ENCODE data around the gene ACBD4.

ACBD4 gene

DNA sequence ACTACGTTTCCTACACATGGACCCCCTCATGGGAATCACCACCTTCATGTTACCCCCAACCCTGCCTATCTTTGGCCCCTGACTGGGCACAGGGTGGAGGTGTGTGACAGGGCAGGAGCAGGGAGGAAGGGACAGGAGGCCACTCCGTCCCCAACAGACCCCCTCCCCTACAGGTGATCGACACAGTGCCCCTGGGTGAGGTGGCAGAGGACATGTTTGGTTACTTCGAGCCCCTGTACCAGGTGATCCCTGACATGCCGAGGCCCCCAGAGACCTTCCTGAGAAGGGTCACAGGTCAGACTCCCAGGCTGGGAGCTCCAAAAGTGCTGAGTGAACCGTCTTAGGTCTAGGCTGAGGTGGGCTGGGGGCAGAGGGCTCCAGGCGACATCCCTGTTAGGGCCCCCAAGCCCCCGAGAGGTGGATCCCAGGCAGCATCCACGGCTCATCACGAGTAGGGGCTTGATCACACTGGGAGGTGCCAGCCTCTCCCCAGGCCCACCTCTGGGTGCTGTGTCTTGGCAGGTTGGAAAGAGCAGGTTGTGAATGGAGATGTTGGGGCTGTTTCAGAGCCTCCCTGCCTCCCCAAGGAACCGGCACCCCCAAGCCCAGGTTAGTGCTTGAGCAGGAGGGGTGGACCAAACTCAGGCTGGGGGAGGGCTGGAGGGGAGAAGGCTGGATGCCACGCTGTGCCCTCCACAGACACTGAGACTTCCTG, 1.5 kb downstream of the ACBD4 start:
- DNase-seq (ENCODE audit: low spot score) = peak; percentile 6

DNA sequence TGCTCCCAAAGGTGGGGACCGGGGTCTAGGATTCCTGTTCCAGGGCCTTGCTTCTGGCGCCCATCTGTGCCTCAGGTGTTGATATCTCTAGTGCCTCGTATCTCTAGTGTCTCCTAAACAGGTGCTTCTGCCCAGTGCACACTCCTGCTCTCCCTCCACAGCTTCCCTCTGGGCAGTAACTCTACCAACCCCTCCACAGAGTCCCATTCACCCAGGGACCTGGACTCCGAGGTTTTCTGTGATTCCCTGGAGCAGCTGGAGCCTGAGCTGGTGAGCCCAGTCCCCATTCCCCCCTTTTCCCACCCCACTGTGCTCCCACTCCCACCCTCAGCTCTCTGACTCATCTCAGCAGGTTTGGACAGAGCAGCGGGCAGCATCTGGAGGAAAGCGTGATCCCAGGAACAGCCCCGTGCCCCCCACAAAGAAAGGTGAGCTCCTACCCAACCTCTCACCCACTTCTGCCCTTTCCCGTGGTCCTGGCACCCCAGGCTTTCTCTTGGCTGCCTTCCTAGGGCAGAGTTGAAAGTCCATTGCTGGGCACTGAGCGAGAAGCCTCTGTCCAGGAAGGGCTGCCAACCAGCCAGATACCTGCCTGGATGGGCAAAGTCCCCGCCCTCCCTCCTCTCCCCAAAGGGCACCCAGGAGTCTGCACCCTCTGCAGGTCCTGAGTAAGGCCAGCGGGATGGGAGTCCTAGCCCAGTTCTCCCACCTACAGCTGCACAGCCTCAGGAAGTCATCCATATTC, 2.2 kb downstream of the ACBD4 start:
- no peak for DNase-seq (ENCODE audit: low spot score)

DNA sequence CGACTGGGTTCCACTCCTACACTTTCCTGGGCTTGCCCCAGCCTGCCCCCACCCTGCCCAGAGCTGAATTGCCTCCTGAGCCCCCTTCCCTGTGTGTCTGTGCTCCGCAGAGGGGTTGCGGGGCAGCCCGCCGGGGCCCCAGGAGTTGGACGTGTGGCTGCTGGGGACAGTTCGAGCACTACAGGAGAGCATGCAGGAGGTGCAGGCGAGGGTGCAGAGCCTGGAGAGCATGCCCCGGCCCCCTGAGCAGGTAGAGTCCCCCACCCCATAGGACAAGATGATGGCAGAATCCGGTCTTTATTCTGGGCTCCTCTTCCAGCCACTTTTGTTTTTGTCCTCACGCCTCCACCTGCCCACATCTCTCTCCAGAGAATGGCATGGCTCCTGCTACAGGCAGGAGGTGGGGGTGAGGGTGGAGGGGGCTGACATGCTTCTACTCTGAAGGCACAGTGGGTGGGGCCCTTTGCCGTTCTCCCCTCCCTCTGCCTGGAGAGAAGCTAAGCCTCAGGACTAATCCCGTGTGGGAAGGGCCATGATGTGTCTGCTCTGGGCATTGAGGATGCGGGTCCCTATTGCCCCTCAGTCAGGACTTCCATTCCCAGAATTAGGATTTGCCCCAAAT, 3.5 kb downstream of the ACBD4 start:
- no peak for DNase-seq (ENCODE audit: low spot score)

DNA sequence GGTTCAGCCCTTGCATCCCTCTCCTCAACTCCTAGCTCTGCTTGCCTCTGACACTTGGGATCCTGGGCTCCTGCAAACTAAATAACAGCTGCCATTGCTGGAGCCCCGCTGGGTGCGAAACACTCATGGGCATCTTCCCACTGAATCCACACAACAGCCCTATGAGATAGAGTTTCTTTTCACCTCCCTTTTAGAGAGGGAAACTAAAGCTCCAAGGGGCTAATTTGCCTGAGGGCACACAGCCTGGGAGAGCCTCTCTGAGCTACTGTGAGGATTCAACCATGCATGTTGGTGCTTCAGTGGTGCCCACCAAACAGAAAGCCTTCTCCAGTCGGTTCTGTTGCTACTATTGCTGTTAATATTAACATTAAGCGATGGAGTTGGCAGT, 4.0 kb downstream of the ACBD4 start:
- DNase-seq (ENCODE audit: low spot score) = no peak

DNA sequence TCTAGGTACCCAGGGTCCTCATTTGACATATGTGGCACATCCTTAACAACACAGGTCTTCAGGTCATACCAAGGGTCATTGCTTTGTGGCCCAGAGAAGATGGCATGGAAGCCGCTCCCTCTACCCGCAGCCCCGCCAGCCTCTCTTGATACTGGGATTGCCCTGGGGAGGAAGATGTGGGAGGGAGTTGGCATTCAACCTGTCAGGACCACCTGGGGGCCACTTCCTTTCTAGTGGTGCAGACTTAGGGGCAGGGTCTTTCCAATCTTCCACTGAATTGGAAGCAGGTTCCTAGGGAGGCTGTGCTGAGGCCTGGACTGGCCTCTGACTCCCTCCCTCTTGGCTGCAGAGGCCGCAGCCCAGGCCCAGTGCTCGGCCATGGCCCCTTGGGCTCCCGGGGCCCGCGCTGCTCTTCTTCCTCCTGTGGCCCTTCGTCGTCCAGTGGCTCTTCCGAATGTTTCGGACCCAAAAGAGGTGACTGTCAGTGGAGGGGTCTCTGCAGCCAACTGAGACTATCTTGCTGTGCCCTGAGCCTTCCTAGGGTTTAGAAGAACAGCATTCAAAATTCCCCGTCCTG, 7.7 kb downstream of the ACBD4 start:
- DNase-seq (ENCODE audit: low spot score) = no peak

DNA sequence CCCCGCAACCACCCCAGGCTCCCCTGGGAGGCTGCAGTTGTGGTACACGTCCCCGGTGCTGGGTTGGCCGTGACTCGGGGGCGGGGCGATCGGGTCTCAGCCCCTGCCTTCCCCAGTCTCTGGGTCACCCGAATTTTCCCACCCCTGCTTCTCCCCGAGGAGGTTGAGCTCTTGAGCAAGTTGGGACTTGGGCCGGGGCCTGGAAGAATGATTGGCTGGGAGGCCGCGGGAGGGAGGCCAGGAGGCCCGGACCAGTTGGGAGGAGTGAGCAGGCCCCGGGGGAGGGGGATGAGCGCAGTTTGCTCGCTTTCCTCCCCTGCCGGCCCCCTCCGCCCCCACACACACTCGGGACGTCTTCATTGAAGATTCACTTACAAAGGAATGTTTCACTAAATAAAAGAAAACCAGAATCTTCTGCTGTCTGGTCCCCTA, 8.3 kb downstream of the ACBD4 start:
- peak; percentile 72 for DNase-seq (ENCODE audit: low spot score)

DNA sequence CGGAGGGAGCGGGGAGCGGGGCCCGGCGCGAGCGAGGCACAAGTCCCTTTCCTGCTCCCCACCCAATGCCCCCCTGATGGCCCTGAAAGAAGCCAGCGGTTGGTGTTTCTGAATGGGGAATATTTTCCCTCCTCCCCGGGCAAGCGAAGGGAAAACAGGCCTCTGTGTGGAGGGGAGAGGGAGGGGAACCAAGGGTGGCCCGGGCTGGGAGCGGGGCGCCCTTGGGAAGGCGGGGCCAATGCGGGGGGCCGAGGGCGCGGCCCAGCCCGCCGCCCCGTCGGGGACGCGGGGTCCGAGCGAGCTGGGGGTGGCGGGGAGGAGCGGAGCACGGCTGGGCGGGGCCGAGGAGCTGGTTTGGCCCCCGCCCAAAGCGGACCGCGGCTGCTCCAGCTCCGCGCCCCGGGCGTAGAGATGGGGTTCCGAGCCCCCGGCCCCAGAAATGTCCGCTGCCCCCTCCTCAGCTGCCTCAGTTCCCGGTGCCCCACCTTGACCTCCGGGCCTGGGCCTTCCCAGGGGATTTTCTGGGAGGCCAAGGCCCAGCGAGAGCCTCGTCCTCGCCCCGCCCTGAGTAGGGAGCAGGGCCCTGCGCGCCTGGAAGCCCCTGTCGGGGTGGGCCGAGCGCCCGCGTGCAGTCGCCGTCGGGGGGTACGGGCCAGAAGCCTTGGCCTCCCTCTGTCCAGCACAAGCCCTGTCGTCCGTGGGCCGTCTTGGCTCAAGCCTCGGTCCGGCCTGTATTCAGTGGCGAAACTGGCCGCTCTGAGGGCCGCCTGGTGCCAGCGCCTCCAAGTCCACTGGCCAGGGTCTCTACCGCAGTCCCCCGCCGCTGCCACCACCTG, 8.9 kb downstream of the ACBD4 start:
- DNase-seq (ENCODE audit: low spot score) = no peak

DNA sequence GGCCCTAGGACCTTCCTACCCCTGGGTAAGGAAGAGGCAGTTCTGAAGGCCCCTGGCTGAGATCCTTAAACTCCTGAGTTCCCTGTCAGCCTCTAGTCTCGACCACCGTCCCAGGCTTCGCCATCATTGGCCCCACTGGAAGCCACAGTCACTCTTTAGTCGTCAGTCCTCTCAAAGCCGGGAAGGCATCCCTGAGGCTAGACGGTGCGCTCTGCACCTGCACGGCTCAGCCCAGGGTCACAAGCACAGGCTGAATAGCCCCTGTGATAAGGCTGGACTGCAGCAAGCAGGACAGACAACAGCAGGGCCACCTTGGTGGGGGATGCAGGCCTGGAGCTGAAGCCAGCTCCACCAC, 9.5 kb downstream of the ACBD4 start:
- DNase-seq (ENCODE audit: low spot score) = no peak

DNA sequence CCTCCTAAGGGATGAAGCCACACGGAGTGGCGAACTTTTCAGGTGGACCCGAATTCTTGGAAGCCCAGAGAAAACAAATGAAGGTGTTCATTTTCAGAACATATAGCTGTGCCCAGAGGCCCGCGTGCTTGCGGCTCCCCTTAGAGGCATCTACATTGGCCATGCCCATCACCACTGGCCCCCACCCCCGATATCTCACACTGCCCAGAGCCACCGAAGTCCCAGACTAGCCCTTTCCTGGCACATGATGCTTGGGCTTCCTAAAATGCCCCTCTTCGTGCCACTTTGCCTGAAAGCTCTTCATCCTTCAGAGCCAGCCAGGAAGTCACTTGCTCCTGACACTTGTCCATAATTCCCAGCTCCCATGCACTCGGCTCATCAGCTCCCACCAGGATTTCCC, 10.7 kb downstream of the ACBD4 start:
- no peak for DNase-seq (ENCODE audit: low spot score)

DNA sequence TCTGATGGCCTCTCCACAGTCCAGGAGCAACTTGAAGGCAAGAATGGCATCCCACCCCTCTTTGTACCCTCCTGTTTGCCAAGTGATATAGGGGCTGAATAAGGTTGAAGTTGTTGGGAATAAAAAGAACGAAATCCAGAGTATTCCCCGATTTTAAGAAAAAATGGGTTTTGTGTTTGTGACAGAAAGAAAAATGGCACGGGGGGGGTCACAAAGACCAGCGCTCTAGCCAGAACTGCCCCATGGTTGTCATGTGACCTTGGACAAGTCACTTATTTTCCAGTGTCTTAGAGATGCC, 11.1 kb downstream of the ACBD4 start:
- no peak for DNase-seq (ENCODE audit: low spot score)

DNA sequence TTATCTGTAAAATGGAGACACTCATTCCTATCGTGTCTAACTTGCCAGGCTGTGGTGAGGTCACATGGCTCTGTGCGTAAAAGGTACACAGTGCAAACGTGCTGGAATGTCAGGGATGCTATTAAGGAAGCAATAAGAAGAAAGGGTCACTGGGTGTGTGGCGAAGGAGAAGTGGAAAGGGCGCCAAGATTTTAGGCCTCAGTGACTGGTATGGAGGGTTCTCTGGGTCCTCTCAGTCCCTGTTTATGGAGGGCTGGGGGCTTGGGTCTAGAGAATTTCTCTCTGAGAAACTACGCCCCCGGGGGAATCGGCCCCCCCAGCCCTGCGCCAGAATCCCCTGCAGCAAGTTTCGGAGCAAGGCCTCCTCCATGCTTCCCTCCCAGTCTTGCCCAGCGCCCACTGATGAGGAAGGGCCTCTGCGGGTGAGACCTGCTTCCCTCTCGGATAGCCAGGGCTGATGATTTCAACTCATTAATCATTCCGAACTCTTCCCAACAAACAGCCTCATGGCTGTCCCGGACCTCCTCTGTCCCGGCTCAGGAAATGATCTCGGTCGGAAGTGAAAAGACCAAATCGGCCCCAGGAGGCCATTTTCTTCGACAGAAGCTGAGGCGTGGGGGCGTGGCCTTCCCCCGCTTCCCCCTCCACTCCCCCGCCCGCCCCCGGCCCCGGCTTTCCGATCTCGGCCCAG, 11.5 kb downstream of the ACBD4 start:
- no peak for DNase-seq (ENCODE audit: low spot score)

DNA sequence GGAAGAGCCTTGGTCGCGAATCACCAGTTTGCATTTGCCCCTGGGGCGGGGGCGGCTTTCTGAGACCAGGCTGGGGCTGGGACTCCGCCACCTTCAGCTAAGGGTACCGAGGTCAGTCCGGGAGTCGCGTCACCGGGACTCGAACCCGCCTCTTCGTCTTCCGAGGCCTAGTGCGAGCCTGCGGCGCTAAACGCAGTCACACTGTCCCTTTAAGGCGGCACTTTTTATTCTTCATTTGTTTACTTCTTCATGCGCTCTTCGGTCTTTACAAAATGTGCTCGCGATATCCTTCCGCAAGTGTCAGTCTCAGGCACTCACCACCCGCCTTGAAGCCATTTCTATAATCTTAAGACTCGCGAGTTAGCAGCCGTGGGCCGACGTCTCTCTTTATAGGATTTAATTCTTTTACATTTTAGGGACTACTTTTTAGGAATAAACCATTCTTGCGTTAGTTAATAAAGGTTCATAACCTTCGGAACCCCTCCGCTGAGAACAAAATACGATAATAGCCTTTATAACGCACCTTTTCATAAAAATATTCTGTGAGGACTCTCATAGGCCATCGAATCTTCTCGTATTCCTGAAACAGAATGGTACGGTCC, 12.2 kb downstream of the ACBD4 start:
- peak; percentile 91 for DNase-seq (ENCODE audit: low spot score)

DNA sequence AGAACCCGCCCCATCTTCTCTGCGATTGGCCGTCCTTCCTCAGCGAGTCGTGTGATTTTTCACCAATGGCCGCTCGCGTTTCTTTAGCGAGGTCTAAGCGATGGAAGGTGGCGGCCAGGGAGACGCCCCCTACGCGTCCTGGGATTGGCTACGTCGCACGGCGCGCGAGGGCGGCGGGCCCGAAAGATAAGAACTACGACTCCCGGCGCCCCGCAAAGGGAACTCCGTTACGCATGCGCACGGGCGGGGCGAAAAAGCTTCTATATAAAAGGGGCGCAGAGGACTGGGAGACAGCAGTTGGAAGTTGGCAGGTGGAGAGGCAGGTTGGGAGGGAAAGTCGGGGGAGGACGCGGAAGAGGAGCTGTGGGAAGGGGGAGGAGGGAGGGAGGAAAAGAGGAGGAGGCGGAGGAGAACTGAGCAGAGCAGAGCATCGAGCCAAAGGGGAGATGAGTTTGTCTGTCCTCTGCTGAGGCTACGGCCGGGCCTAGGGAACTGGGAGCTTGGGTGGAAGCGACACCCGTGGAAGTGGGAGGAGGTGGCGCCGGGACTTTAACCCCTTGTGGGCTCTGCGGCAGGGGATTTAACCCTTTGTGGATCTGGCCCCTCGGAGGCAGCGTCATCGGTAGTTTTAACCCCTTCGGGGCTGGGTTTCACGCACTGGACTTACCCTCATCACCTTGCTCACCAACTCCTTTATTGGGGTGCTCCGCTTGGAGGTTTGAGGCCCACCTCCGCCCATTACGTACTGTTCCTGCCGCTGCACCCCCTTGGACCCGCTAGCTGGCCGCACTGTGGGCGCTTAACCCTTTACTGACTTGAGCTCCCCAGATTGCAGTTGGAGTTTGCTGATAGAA, 12.9 kb downstream of the ACBD4 start, which contains the start of gene HEXIM1:
Gene HEXIM1, plus strand, starts transcription at position 293 of the 854 bp plus-strand sequence. CDS start 716 bp downstream, outside the sequence.
- peak; percentile 100 for DNase-seq (ENCODE audit: low spot score)

DNA sequence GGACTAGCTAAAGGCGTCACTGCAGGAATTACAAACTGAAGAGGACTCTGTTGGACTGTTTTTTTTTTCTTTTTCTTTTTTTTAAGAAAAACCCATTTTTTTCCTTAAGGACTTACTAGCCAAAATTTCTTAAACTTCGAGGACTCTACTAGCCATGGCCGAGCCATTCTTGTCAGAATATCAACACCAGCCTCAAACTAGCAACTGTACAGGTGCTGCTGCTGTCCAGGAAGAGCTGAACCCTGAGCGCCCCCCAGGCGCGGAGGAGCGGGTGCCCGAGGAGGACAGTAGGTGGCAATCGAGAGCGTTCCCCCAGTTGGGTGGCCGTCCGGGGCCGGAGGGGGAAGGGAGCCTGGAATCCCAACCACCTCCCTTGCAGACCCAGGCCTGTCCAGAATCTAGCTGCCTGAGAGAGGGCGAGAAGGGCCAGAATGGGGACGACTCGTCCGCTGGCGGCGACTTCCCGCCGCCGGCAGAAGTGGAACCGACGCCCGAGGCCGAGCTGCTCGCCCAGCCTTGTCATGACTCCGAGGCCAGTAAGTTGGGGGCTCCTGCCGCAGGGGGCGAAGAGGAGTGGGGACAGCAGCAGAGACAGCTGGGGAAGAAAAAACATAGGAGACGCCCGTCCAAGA, 13.7 kb downstream of the ACBD4 start:
- DNase-seq (ENCODE audit: low spot score) = peak; percentile 89

DNA sequence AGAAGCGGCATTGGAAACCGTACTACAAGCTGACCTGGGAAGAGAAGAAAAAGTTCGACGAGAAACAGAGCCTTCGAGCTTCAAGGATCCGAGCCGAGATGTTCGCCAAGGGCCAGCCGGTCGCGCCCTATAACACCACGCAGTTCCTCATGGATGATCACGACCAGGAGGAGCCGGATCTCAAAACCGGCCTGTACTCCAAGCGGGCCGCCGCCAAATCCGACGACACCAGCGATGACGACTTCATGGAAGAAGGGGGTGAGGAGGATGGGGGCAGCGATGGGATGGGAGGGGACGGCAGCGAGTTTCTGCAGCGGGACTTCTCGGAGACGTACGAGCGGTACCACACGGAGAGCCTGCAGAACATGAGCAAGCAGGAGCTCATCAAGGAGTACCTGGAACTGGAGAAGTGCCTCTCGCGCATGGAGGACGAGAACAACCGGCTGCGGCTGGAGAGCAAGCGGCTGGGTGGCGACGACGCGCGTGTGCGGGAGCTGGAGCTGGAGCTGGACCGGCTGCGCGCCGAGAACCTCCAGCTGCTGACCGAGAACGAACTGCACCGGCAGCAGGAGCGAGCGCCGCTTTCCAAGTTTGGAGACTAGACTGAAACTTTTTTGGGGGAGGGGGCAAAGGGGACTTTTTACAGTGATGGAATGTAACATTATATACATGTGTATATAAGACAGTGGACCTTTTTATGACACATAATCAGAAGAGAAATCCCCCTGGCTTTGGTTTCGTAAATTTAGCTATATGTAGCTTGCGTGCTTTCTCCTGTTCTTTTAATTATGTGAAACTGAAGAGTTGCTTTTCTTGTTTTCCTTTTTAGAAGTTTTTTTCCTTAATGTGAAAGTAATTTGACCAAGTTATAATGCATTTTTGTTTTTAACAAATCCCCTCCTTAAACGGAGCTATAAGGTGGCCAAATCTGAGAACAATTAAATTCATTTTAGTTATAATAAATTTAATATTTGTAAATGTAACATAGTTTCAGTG, 14.5 kb downstream of the ACBD4 start:
- DNase-seq (ENCODE audit: low spot score) = peak; percentile 74

DNA sequence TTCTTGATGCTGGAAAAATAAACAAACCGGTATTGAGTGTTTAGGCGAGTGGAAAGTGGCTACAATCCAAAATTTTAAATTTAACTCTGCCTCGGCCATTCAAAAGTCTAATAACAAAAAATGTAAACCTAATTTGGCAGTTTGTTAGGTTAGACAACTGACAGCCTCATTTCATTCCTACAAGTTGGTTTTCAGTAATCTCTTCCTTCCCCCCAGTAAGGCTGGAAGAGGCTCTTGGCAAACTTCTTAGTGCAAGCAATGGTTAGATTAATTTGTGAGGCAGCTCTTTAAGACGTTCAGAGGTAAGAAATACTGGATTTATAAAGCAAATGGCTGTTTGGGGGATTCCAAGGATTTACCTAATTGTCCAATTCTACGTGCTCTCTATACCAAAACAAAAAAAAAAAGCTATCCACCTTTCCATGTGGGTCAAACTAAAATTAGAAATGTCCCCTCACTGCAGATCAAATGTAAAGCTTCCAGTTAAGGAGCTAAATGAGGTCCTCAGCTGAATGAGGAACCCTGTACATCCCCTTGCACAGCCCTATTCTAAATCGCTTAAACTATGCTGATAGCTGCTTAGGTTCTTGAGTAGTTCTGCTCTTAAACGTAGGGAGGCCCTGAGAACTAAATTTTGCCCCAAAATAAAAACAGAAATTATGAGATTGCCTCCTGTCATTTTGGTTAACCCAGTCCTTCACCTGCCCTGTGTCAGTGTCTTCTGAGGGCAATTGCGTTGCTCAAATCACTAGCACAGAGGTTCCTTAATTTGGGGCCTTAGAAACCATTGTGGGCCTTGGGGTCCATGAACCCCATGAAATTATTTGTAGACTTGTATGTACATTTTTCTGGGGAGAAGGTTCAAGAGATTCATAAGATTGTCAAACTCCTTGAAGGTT, 15.7 kb downstream of the ACBD4 start:
- no peak for DNase-seq (ENCODE audit: low spot score)

DNA sequence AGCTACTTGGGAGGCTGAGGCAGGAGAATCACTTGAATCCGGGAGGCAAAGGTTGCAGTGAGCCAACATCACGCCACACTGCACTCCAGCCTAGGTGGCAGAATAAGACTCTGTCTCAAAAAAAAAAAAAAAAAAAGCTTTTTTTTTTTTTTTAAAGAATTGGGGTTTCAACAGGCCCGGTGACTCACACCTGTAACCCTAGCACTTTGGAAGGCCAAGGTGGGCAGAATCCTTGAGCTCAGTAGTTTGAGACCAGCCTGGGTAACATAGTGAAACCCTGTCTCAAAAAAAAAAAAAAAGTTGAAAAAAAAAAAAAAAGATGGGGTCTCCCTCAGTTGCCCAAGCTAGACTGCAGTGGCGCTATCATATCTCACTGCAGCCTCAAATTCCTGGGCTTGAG, 19.5 kb downstream of the ACBD4 start:
- no peak for DNase-seq (ENCODE audit: low spot score)
